ENCODE results near the gene DNLZ.

DNA sequence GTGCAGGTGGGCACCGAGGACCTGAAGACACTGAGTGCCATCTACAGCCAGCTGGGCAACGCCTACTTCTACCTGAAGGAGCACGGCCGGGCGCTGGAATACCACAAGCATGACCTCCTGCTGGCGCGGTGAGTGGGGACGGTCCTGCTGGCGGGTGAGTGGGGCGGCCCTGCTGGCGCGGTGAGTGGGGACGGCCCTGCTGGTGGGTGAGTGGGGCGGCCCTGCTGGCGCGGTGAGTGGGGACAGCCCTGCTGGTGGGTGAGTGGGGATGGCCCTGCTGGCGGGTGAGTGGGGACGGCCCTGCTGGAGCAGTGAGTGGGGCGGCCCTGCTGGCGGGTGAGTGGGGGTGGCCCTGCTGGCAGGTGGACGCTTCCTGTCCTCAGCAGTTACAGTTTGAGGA, 29.0 kb downstream of the DNLZ start:
- TF ChIP-seq, protein P1, sequence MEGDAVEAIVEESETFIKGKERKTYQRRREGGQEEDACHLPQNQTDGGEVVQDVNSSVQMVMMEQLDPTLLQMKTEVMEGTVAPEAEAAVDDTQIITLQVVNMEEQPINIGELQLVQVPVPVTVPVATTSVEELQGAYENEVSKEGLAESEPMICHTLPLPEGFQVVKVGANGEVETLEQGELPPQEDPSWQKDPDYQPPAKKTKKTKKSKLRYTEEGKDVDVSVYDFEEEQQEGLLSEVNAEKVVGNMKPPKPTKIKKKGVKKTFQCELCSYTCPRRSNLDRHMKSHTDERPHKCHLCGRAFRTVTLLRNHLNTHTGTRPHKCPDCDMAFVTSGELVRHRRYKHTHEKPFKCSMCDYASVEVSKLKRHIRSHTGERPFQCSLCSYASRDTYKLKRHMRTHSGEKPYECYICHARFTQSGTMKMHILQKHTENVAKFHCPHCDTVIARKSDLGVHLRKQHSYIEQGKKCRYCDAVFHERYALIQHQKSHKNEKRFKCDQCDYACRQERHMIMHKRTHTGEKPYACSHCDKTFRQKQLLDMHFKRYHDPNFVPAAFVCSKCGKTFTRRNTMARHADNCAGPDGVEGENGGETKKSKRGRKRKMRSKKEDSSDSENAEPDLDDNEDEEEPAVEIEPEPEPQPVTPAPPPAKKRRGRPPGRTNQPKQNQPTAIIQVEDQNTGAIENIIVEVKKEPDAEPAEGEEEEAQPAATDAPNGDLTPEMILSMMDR (IDR thresholded peaks at IDR 0.05): no peak
- TF ChIP-seq POLR2AphosphoS5 (IDR thresholded peaks at IDR 0.05; ENCODE audit: low read depth, low read length): no peak
